ENCODE data around the gene ERN2. TPM values are rescaled to one million over a fixed set of nuclear protein-coding genes. Genes with fewer than 3 reads are reported as not detected.

ERN2 gene
- total RNA-seq, 1 experiment from 2014 or later: 2.1 TPM

DNA sequence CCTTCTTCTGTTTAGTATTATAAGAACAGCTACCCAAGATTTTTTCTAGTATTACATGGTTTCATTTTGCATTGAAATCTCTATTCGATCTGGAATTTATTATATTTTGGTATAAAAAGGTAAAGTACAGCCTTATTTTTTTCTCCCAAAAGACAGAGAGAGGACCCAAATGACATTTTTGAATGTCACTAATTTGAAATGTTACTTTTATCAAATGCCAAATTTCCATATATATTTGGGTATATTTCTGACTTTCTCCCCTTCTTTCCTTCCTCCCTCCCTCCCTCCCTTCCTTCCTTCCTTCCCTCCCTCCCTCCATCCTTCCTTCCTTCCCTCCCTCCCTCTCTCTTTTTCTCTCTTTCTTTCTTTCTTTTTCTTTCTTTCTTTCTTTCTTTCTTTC is 35.6 kb upstream of the ERN2 start:
- Histone ChIP-seq H3K27ac (ENCODE audit: insufficient read length, low read depth, low read length) (no peak overlapping the region), H3K9ac (ENCODE audit: extremely low read depth, insufficient read length, low read length) (no peak overlapping the region), H3K23me2 (ENCODE audit: insufficient read length, low read depth, low read length, poor library complexity, severe bottlenecking) (no peaks in the 10 kb centered on the region), H3K14ac (ENCODE audit: insufficient read depth, low read length) (no peak overlapping the region), H2AK5ac (ENCODE audit: insufficient read length, low read length) (no peak overlapping the region), H3K79me2 (ENCODE audit: insufficient read depth, low read length) (no peaks in the 10 kb centered on the region), H4K20me1 (ENCODE audit: control insufficient read depth, insufficient read depth, insufficient read length) (no peaks in the 10 kb centered on the region), H3K4ac (ENCODE audit: low read depth, low read length) (no peak overlapping the region), H2BK15ac (ENCODE audit: low read depth, low read length) (no peak overlapping the region), H3K4me1 (ENCODE audit: insufficient read depth, low read length) (no peaks in the 10 kb centered on the region), H2BK5ac (ENCODE audit: insufficient read length, low read length) (no peak overlapping the region), H4K5ac (ENCODE audit: insufficient read length, low read depth, low read length) (no peak overlapping the region), H2BK120ac (ENCODE audit: low read depth, low read length, poor library complexity, severe bottlenecking) (no peak overlapping the region), H3K9me3 (ENCODE audit: control insufficient read depth, low read depth, low read length) (no peaks in the 10 kb centered on the region), H3K27me3 (ENCODE audit: insufficient read depth, low read length) (no peaks in the 10 kb centered on the region), H2AFZ (ENCODE audit: low read length) (no peak overlapping the region), H4K8ac (replicated peaks; ENCODE audit: insufficient read length, low read depth, low read length) (no peak overlapping the region), H3K23ac (ENCODE audit: insufficient read length, low read depth, low read length) (no peak overlapping the region), H3T11ph (ENCODE audit: low read length) (no peak overlapping the region), H4K91ac (ENCODE audit: insufficient read length, low read depth, low read length) (no peak overlapping the region), H3K18ac (ENCODE audit: insufficient read length, low read depth, low read length) (no peak overlapping the region), H3K56ac (ENCODE audit: insufficient read length, low read depth, low read length) (no peak overlapping the region), H2BK20ac (ENCODE audit: low read depth, low read length, poor library complexity, severe bottlenecking) (no peak overlapping the region), H3K4me2 (ENCODE audit: insufficient read depth, insufficient read length, low read length) (no peak overlapping the region), H3K79me1 (ENCODE audit: insufficient read depth, low read depth, low read length, poor library complexity, severe bottlenecking) (no peaks in the 10 kb centered on the region), H2BK12ac (ENCODE audit: insufficient read length, low read depth, low read length) (no peak overlapping the region)
- no peak overlapping the region for H3K27ac Mint-ChIP-seq
- H3K36me3 Mint-ChIP-seq (ENCODE audit: insufficient read depth in 1 of 3, low read depth in 3 of 3): no peaks in the 10 kb centered on the region
- no peak for TF ChIP-seq CTCF (conservative IDR thresholded peaks at IDR 0.05)
- no peak for DNase-seq
- no peak overlapping the region for H3K4me3 Mint-ChIP-seq
- no peaks in the 10 kb centered on the region for H3K4me1 Mint-ChIP-seq
- H3K9me3 Mint-ChIP-seq: no peaks in the 10 kb centered on the region
- H3K27me3 Mint-ChIP-seq (ENCODE audit: low read depth): peaks cover 26% of the 10 kb centered on the region
- WGBS (ENCODE audit: extremely low coverage, insufficient read length, low lambda C conversion rate): no CpG with 5 or more reads among the region's 1 CpG
